ENCODE results near the gene AQP3. TPM values are rescaled to one million over a fixed set of nuclear protein-coding genes. Genes with fewer than 3 reads are reported as not detected.
A peak's percentile ranks its signal among the peaks of the same experiment; 100 is the strongest.

The AQP3 gene
- total and polyA plus RNA-seq, 2 of the 4 experiments (the other 2 are of a cell fraction): 3.8 to 12.2 TPM

GRCh38 chr9:33408087-33408486 is 39.3 kb downstream of the AQP3 start:
- WGBS, 2 experiments (ENCODE audit: extremely low coverage in 2 of 2, insufficient read length in 1 of 2): no CpG with 5 or more reads among the region's 5 CpGs
- Histone ChIP-seq H4K5ac (ENCODE audit: low read depth, low read length) (no peak overlapping the region), H4K91ac (ENCODE audit: insufficient read depth, low read depth, low read length) (no peak overlapping the region), H3K9me1 (ENCODE audit: insufficient read depth, low read length) (no peaks in the 10 kb centered on the region), H2BK120ac (ENCODE audit: low read depth, low read length) (no peak overlapping the region), H3K4me3 (ENCODE audit: insufficient read depth, low read depth, low read length) (no peak overlapping the region), H3K56ac (ENCODE audit: extremely low read depth, insufficient read depth, low read length) (no peak overlapping the region), H3K27ac (ENCODE audit: insufficient read depth, low read length) (no peak overlapping the region), H3K23ac (ENCODE audit: low read depth, low read length) (no peak overlapping the region), H2BK15ac (ENCODE audit: low read depth, low read length) (no peak overlapping the region), H3K79me1 (ENCODE audit: low read depth in 1 of 2, low read length in 2 of 2) (no peaks in the 10 kb centered on the region), H3K4me2 (ENCODE audit: low read depth, low read length) (no peak overlapping the region), H2AK9ac (replicated peaks; ENCODE audit: low read depth, low read length, poor library complexity) (no peak overlapping the region), H2BK20ac (ENCODE audit: low read depth, low read length) (no peak overlapping the region), H3K18ac (ENCODE audit: low read depth, low read length) (no peak overlapping the region), H4K8ac (ENCODE audit: low read depth in 2 of 2, low read length in 2 of 2) (no peak overlapping the region), H3K36me3 (ENCODE audit: control insufficient read depth, insufficient read depth, low read length) (no peaks in the 10 kb centered on the region), H2BK5ac (ENCODE audit: low read depth, low read length, poor library complexity, severe bottlenecking) (no peak overlapping the region), H3K27me3 (ENCODE audit: control insufficient read depth, insufficient read depth, low read length) (peaks cover 3% of the 10 kb centered on the region), H3K4ac (ENCODE audit: low read depth, low read length) (no peak overlapping the region), H2AFZ (replicated peaks; ENCODE audit: low read length, poor library complexity) (no peak overlapping the region), H3K9me3 (ENCODE audit: control insufficient read depth, insufficient read depth, low read length) (no peaks in the 10 kb centered on the region), H2AK5ac (ENCODE audit: low read depth, low read length) (no peak overlapping the region), H4K20me1 (ENCODE audit: insufficient read depth, low read length) (no peaks in the 10 kb centered on the region), H3K4me1 (ENCODE audit: control insufficient read depth, insufficient read depth, low read length) (no peaks in the 10 kb centered on the region), H3K9ac (ENCODE audit: low read depth, low read length) (no peak overlapping the region), H3K14ac (replicated peaks; ENCODE audit: low read depth, low read length) (no peak overlapping the region)
- in situ Hi-C loops (cut with MboI; ENCODE audit: low sequenced_read_pairs): loop anchor here (25.0 kb wide), 1 partner anchor 304 kb away; no protein-coding TSS in a partner anchor
- DNase-seq: no peak
- ChIA-PET CTCF (no interaction called here), POLR2A (ENCODE audit: unreplicated experiment) (interaction anchor here (0.5 kb wide), 1 partner anchor 226 kb away, joined by 3 read pairs; no protein-coding TSS in a partner anchor)
- TF ChIP-seq MAFK (IDR thresholded peaks at IDR 0.05; ENCODE audit: low read depth, low read length): no peak
- TF ChIP-seq RAD21 (IDR thresholded peaks at IDR 0.05; ENCODE audit: low read length): no peak
- no peak for TF ChIP-seq POLR2A (IDR thresholded peaks at IDR 0.05; ENCODE audit: low read depth, low read length)
- no peak for TF ChIP-seq ELK1 (IDR thresholded peaks at IDR 0.05; ENCODE audit: borderline replicate concordance, low read depth, low read length)
- TF ChIP-seq MXI1 (IDR thresholded peaks at IDR 0.05; ENCODE audit: borderline replicate concordance, low read depth, low read length): no peak
- TF ChIP-seq SMC3 (IDR thresholded peaks at IDR 0.05; ENCODE audit: low read depth, low read length): no peak
- no peak for TF ChIP-seq RFX5 (IDR thresholded peaks at IDR 0.05; ENCODE audit: low read depth, low read length)
- TF ChIP-seq CTCF (conservative IDR thresholded peaks at IDR 0.05; ENCODE audit: low read depth, low read length): no peak
- TF ChIP-seq NFE2L2 (IDR thresholded peaks at IDR 0.05; ENCODE audit: low read depth, low read length): no peak
- TF ChIP-seq USF2 (IDR thresholded peaks at IDR 0.05; ENCODE audit: low read depth, low read length): no peak
- no peak for TF ChIP-seq CHD1 (IDR thresholded peaks at IDR 0.05; ENCODE audit: low read depth, low read length)
- no peak for TF ChIP-seq FOS (IDR thresholded peaks at IDR 0.05; ENCODE audit: low read depth, low read length)
- TF ChIP-seq RCOR1 (IDR thresholded peaks at IDR 0.05; ENCODE audit: insufficient replicate concordance, low read length): no peak
- no peak for TF ChIP-seq CEBPB (IDR thresholded peaks at IDR 0.05; ENCODE audit: low read depth, low read length)
- TF ChIP-seq BHLHE40 (IDR thresholded peaks at IDR 0.05; ENCODE audit: low read depth, low read length): no peak
- no peak for TF ChIP-seq MAZ (IDR thresholded peaks at IDR 0.05; ENCODE audit: borderline replicate concordance, low read depth, low read length)
- BruUV-seq (replicated peaks): no TSS peak
- intact Hi-C loops (cut with micrococcal nuclease): loop anchor here (5.0 to 10.0 kb wide), 3 partner anchors 44 to 317 kb away; no protein-coding TSS in a partner anchor
- dilution Hi-C loops (cut with HindIII; ENCODE audit: low sequenced_read_pairs, unreplicated experiment): no loop called here
- peak; percentile 24; the same call in 1 of the 2 replicates for ATAC-seq (ENCODE audit: low read depth)
